ENCODE data around the gene PER3.

PER3 gene

DNA sequence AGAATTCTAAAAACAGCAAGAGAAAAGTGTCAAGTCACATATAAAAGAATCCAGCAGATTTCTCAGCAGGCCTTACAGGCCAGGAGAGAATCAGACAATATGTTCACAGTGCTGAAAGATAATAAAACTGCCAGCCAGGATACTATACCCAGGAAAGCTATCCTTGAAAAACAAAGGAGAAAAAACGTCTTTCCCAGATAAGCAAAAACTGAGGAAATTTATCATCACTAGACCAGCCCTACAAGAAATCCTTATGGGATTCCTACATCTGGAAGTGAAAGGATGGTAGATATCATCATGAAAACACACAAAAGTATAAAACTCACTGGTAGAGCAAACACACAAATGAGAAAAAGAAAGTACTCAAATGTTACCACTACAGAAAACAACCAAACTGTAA lies 93.9 kb downstream of the PER3 start:
- DNase-seq, result no peak

DNA sequence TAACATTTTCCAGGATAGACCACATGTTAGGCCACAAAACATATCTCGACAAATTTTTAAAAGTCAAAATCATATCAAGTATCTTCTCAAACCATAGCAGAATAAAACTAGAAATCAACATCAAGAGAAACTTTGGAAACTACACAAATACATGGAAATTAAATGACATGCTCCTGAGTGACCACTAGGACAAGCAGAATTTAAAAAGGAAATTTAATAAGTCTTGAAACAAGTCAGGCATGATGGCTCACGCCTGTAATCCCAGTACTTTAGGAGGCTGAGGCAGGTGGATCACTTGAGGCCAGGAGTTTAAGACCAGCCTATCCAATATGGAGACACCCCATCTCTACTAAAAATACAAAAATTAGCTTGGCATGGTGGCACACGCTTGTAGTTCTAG lies 95.1 kb downstream of the PER3 start:
- DNase-seq, result no peak

DNA sequence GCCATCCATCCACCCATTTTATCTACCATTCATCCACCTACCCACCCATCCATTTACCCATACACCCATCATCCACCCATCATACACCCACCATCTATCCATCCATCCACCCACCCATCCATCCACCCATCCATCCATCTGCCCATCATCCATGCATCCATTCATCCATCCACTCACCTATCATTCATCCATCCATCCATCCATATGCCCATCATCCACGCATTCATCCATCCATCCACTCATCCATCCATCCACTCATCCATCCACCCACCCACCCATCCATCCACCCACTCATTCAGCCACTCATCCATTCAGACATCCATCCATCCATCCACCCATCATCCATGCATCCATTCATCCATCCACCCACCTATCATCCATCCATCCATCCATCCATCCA lies 100.7 kb downstream of the PER3 start:
- DNase-seq, result no peak

DNA sequence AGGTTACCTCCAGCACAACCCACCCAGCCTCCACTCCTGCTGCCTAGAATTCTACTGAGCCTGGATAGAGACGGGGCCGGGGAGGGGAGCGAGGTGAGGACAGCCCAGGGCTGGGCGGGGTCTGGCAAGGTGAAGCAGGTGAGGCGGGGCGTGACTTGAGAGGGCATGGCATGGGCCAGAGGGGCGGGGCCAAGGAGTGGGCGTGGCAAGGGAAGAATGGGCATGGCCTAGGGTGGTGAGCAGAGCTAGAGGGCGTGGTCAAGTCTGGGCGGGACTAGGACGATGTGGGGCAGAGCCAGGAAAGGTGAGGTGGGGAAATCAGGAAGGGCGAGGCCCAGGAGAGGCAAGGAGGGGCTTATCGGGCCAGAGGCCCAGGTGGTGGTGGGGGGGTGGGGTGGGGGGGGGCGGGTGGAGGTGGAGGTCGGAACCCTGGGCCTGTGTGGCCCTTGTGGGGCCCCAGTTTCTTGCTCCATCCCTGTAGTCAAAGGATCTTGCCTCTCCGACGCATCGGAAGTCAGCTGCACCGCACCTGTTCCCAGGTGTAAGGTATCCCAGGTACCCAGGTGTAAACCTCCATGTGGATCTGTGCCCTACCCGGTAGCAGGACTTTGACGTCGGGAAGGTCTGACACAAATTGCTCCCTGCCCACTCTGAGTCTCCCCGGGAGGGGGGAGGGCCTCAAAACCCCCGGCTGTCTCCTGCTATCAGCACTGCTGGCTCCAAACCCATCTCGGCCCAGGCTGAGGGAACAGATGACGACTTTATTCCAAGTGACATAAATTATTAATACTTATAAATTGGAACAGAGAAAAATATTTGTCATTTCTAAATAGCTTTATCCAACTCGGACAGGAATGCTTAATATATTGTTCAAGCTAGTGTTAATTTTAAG lies 101.7 kb downstream of the PER3 start:
- no peak for DNase-seq

DNA sequence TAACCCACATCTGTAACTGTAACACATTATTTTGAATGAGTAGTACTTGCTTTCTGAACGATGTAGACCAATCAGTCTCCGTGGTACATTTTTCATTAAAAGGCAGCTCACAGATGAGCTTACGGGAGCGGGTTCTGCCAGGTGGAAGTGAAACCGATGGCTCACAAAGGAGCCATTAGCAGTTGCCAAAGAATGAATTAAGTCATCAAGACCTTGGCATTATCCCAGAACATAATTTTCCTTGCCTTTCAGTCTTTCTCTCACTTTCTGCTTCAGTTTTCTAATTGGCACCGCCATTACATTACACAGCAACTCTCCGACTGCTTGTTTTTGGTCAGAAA lies 102.3 kb downstream of the PER3 start:
- peak; percentile 27 for DNase-seq

DNA sequence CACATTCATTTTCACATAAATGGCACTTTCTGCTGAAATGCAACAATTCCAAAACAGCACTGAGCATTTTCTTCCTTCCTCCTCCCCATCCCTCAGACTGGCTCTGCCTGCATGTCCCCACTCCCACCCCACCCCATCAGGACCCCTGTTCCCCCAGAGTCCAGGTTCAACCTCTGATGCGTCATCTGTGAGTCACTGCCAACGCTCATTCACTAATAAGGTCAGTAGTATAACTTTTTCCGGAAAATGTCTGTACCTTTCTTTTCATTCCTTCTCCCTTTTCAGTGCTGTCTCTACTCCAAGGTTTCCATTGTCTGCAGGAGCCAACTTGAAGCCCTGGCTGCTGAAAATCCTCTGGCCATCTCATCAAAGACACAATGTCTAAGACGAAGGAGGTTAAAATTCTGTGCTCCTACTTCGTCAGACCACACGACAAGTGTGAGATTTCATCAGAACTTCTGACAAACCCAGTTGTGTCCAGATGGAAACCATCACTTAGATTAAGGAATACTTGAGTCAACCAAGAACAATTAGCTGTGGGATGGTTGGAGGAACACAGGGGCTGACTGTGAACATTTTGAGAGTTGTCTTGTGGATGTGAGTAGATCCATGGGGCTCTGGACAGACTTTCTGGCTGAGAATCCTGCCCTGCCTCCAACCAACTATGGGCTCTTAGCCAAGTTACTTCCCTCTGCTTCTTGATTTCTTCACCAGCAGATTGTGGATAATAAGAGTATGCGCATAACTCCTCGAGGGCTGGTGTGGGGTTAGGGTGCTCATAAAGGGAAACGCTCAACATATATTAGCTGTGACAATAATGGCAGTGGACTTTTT lies 104.4 kb downstream of the PER3 start:
- peak; percentile 25 for DNase-seq

DNA sequence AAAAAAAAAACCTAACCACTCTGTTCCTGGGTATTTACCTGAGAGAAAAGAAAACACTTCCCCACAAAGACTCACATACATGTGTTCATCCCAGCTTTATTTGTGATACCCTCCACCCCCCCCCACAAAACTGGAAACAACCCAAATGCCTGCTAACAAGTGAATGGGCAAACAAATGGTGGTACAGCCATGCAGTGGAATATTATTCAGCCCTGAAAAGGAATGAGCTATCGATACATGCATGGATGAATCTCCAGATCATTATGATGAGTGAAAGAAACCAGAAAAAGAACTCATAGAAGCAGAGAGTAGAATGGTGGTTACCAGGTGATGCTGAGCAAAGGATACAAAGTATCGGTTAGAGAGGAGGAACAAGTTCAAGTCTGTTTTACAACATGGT lies 106.8 kb downstream of the PER3 start:
- no peak for DNase-seq

DNA sequence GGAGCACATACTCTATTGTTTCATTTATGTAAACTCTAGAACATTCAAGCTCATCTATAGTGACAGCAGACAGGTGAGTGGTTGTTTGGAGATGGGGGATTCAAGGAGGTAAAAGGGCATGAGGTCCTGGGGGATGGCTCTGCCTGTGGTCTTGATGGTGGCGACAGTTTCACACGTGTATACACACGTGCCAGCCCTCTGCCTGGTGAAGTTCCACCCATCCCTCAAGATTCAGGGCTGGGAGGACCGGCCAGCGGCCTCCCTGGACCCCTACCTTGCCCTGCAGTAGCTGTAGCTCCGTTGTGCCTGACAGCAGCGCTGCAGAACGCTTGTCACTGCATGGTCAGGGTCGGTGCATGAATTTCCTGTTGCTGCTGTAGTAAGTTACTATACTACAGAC lies 107.7 kb downstream of the PER3 start:
- DNase-seq, result no peak

DNA sequence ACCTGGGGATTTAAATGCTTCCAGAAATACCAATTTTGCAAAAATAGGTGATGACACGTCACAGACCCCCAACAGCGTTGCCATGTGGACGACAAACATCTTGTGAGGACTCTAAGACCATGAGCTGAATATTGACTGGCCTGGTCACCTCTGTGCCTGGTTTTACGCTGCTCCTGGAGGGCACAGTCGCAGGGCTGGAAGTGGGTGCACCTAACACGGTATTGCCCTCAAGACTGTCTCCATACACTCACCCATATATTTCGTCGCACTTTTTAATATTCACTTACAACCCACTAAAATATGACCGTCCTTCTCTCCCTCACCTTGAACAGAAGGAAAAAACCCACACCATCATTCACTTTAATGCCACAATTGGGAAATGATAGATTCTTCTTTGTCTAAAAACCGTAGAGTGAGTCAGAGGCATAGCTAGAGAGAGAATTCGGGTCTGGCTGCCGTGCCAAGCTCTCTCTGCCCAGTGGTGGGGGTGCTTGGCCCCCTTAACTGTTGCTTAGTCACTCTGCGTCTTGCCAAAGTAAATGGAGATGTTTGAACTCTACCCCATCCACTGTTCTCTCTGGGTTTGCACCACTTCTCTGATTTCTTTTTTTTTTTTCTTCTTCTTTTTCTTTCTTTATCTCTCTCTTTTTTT lies 109.6 kb downstream of the PER3 start:
- no peak for DNase-seq
